ENCODE data around the gene LRIG3. TPM values are rescaled to one million over a fixed set of nuclear protein-coding genes. Genes with fewer than 3 reads are reported as not detected.

Gene LRIG3
- total and polyA plus RNA-seq, 4 donors = 6.5 to 111 (median 22.1) TPM

DNA sequence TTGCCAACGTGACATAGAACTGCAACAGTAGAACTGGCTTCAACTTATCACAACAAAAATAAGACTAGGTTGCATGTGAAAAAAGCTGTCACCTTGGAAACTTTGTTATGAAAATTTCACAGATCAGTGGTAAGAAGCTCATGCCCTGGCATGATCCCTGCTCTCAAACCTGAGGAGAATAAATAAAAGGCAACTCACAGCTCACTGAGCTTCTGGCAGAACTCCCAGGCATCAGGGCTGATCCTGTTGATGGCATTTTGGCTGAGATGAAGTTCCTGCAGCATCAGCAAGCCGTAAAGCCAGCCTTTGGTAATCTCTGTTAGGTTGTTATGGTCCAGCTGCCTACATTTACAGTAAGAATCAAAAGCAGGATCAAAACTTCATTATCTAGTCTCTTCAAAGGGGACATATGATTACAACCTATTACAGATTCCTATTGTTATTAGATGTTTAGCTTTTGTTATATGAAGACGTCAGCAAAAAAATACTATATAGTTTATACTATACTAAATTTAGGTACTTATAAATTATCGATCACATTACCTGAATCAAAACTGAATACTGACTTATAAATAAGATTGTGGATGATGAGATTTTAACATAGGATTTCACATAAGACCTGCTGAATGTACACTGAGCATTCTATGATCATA lies 32.0 kb downstream of the LRIG3 start:
- Histone ChIP-seq H3K27me3 (ENCODE audit: control insufficient read depth in 3 of 3, insufficient read depth in 3 of 3, low read length in 2 of 3) (no peaks in the 10 kb centered on the region), H3K9me3 (ENCODE audit: control insufficient read depth in 4 of 4, insufficient read depth in 3 of 4, low read length in 3 of 4) (no peaks in the 10 kb centered on the region), H3K9ac (ENCODE audit: insufficient read depth in 1 of 2, low read length in 2 of 2) (no peak overlapping the region), H3K27ac (ENCODE audit: low read depth in 1 of 2, low read length in 1 of 2) (no peak overlapping the region), H3K4me3 (no peak overlapping the region), H3K36me3 (ENCODE audit: control insufficient read depth in 4 of 4, insufficient read depth in 4 of 4, low read length in 4 of 4) (peaks cover 9 to 47% (median 20%) of the 10 kb centered on the region in 4 donors), H3K4me1 (ENCODE audit: control insufficient read depth in 5 of 5, insufficient read depth in 5 of 5, low read length in 5 of 5) (peaks cover 0 to 24% (median 0%) of the 10 kb centered on the region in 5 donors)
- 73 to 83% methylated on average over 4 of the region's 4 CpGs for WGBS, 2 donors
- TF ChIP-seq CTCF (IDR thresholded peaks at IDR 0.05; ENCODE audit: control extremely low read depth, extremely low read depth) = no peak
- DNase-seq = peak; percentile 53 to 79 (median 74)
- ATAC-seq (ENCODE audit: insufficient read depth, low FRiP score) = no peak

DNA sequence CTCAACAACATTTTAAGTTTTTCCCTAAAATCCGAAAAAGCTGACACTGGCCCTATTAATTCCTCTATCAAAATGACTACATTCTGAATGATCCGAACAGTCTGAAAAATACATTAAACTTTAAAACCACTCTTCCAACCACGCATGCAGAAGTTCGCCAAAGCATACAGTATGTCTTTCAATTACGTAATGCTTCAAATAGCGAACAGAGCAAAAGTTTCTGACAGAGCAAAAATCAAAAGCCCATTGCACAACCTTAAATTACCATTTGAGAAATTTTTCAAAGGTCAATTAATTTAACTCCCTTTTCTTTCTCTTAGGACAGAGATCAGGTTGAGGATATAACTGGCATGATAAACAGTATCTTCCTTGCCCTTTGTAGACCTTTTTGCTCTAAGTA lies 33.2 kb downstream of the LRIG3 start:
- no peak for ATAC-seq (ENCODE audit: insufficient read depth, low FRiP score)
- TF ChIP-seq CTCF (IDR thresholded peaks at IDR 0.05; ENCODE audit: control extremely low read depth, extremely low read depth) = no peak
- peaks cover 9 to 47% (median 23%) of the 10 kb centered on the region in 4 donors for H3K36me3 ChIP-seq (ENCODE audit: control insufficient read depth in 4 of 4, insufficient read depth in 4 of 4, low read length in 4 of 4)

DNA sequence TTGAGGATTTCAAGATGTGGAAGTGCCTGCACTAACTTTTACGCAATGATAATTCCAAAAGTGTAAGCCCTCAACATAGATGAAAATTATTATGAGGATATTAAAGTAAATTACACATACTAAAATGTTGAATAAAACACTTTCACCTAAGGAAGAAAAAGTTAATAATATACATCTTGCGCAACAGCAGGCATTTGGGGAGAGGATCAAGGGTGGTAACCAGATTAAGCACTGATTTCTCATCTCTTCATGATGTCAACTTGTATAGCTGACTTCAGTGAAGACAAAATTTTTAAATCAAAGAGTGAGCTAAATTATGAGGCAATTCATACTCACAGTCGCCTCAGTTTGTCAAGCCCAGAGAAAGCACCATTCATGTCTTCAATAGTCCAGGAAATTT lies 33.8 kb downstream of the LRIG3 start:
- Histone ChIP-seq H3K27ac (ENCODE audit: low read depth in 1 of 2, low read length in 1 of 2) (no peak overlapping the region), H3K4me1 (ENCODE audit: control insufficient read depth in 5 of 5, insufficient read depth in 5 of 5, low read length in 5 of 5) (peaks cover 0 to 28% (median 0%) of the 10 kb centered on the region in 5 donors), H3K27me3 (ENCODE audit: control insufficient read depth in 3 of 3, insufficient read depth in 3 of 3, low read length in 2 of 3) (no peaks in the 10 kb centered on the region), H3K36me3 (ENCODE audit: control insufficient read depth in 4 of 4, insufficient read depth in 4 of 4, low read length in 4 of 4) (peaks cover 9 to 50% (median 23%) of the 10 kb centered on the region in 4 donors), H3K4me3 (no peak overlapping the region), H3K9me3 (ENCODE audit: control insufficient read depth in 4 of 4, insufficient read depth in 3 of 4, low read length in 3 of 4) (no peaks in the 10 kb centered on the region), H3K9ac (ENCODE audit: insufficient read depth in 1 of 2, low read length in 2 of 2) (no peak overlapping the region)
- WGBS, 2 donors = 93 to 96% methylated on average over 3 of the region's 3 CpGs
- DNase-seq = no peak
- ATAC-seq (ENCODE audit: insufficient read depth, low FRiP score) = no peak
- TF ChIP-seq CTCF (IDR thresholded peaks at IDR 0.05; ENCODE audit: control extremely low read depth, extremely low read depth) = no peak

More for the DNA sequence above, 33.2 kb downstream of the LRIG3 start:
- no peak overlapping the region for H3K4me3 ChIP-seq
- WGBS, 2 donors = 81 to 87% methylated on average over 6 of the region's 6 CpGs
- H3K27ac ChIP-seq (ENCODE audit: low read depth in 1 of 2, low read length in 1 of 2) = no peak overlapping the region
- H3K4me1 ChIP-seq (ENCODE audit: control insufficient read depth in 5 of 5, insufficient read depth in 5 of 5, low read length in 5 of 5) = peaks cover 0 to 22% (median 0%) of the 10 kb centered on the region in 5 donors
- DNase-seq = peak in 1 of 3 donors; percentile 53
- H3K9me3 ChIP-seq (ENCODE audit: control insufficient read depth in 4 of 4, insufficient read depth in 3 of 4, low read length in 3 of 4) = no peaks in the 10 kb centered on the region
- no peaks in the 10 kb centered on the region for H3K27me3 ChIP-seq (ENCODE audit: control insufficient read depth in 3 of 3, insufficient read depth in 3 of 3, low read length in 2 of 3)
- no peak overlapping the region for H3K9ac ChIP-seq (ENCODE audit: insufficient read depth in 1 of 2, low read length in 2 of 2)
